Activated effector memory CD4-positive, alpha-beta T cell treated with anti-CD3 and anti-CD28 coated beads, Interleukin-2, amount 50 U/mL, for 16 hours (primary cell): ENCODE results near the gene SLCO2A1.

Source experiments
- DNase-seq: peaks from one replicate; pipeline ENCODE4 v3.0.0-alpha.2; 2020

The SLCO2A1 gene

GRCh38 chr3:133997871-133998635 lies 31.7 kb downstream of the SLCO2A1 start:
- DNase-seq: no peak

GRCh38 chr3:133996996-133997395 lies 32.7 kb downstream of the SLCO2A1 start:
- DNase-seq: no peak

GRCh38 chr3:133996251-133996661 lies 33.5 kb downstream of the SLCO2A1 start:
- no peak for DNase-seq

- no peak for DNase-seq
These were observed 34.5 kb downstream of the SLCO2A1 start for GRCh38 chr3:133995264-133995663.

GRCh38 chr3:133994166-133994890 lies 35.4 kb downstream of the SLCO2A1 start:
- DNase-seq: no peak

- no peak for DNase-seq
These were observed 36.6 kb downstream of the SLCO2A1 start for GRCh38 chr3:133992951-133993620.

GRCh38 chr3:133992381-133992780 lies 37.3 kb downstream of the SLCO2A1 start:
- DNase-seq: no peak

GRCh38 chr3:133991637-133992036 lies 38.1 kb downstream of the SLCO2A1 start:
- DNase-seq: no peak

GRCh38 chr3:133991209-133991608 lies 38.5 kb downstream of the SLCO2A1 start:
- DNase-seq: no peak

GRCh38 chr3:133989936-133990702 lies 39.6 kb downstream of the SLCO2A1 start:
- DNase-seq: no peak

GRCh38 chr3:133988631-133989161 lies 41.0 kb downstream of the SLCO2A1 start:
- DNase-seq: no peak

GRCh38 chr3:133987948-133988484 lies 41.7 kb downstream of the SLCO2A1 start:
- no peak for DNase-seq

GRCh38 chr3:133987136-133987535 lies 42.6 kb downstream of the SLCO2A1 start:
- no peak for DNase-seq

- DNase-seq: no peak
These were observed 43.4 kb downstream of the SLCO2A1 start for GRCh38 chr3:133986311-133986710.

- DNase-seq: no peak
These were observed 44.8 kb downstream of the SLCO2A1 start for GRCh38 chr3:133984975-133985374.

GRCh38 chr3:133983576-133984560 lies 45.9 kb downstream of the SLCO2A1 start:
- DNase-seq: no peak

- no peak for DNase-seq
These were observed 46.6 kb downstream of the SLCO2A1 start for GRCh38 chr3:133983126-133983525.

- DNase-seq: no peak
These were observed 49.2 kb downstream of the SLCO2A1 start for GRCh38 chr3:133980550-133980949.

GRCh38 chr3:133980035-133980434 lies 49.7 kb downstream of the SLCO2A1 start:
- DNase-seq: no peak

GRCh38 chr3:133979553-133979952 lies 50.2 kb downstream of the SLCO2A1 start:
- DNase-seq: no peak

GRCh38 chr3:133977568-133977967 lies 52.2 kb downstream of the SLCO2A1 start:
- DNase-seq: no peak
